Measurements from ENCODE around the gene RIN3. TPM values are rescaled to one million over a fixed set of nuclear protein-coding genes. Genes with fewer than 3 reads are reported as not detected.

RIN3 gene
- total RNA-seq, 3 donors from 2014 or later: 10.7 to 19.7 (median 12.1) TPM

GRCh38 chr14:92466059-92466458 lies 47.5 kb upstream of the RIN3 start:
- intact Hi-C loops (cut with DNase I; ENCODE audit: low total_unique reads): no loop called here
- DNase-seq (ENCODE audit: low spot score in 2 of 2): no peak
- Histone ChIP-seq H3K36me3 (no peaks in the 10 kb centered on the region), H3K9me3 (peaks cover 9 to 12% of the 10 kb centered on the region in 2 donors), H3K27ac (no peak overlapping the region), H3K4me3 (no peak overlapping the region), H3K27me3 (no peaks in the 10 kb centered on the region), H3K4me1 (no peaks in the 10 kb centered on the region)
- TF ChIP-seq POLR2AphosphoS5 (IDR thresholded peaks at IDR 0.05) (no peak), POLR2A (IDR thresholded peaks at IDR 0.05) (no peak), CTCF (IDR thresholded peaks at IDR 0.05) (no peak)

GRCh38 chr14:92469515-92469914 lies 44.1 kb upstream of the RIN3 start:
- H3K9me3 ChIP-seq: peaks cover 9 to 12% of the 10 kb centered on the region in 2 donors
- no peaks in the 10 kb centered on the region for H3K27me3 ChIP-seq
- H3K36me3 ChIP-seq: no peaks in the 10 kb centered on the region
- H3K4me1 ChIP-seq: peaks cover 0 to 9% of the 10 kb centered on the region in 2 donors
- no peak for DNase-seq (ENCODE audit: low spot score in 2 of 2)
- no peak overlapping the region for H3K27ac ChIP-seq
- intact Hi-C loops (cut with DNase I; ENCODE audit: low total_unique reads): no loop called here
- no peak overlapping the region for H3K4me3 ChIP-seq
- TF ChIP-seq CTCF (IDR thresholded peaks at IDR 0.05) (no peak), POLR2AphosphoS5 (IDR thresholded peaks at IDR 0.05) (no peak), POLR2A (IDR thresholded peaks at IDR 0.05) (no peak)

GRCh38 chr14:92470215-92470614 lies 43.4 kb upstream of the RIN3 start:
- no peak for DNase-seq (ENCODE audit: low spot score in 2 of 2)
- TF ChIP-seq POLR2A (IDR thresholded peaks at IDR 0.05) (no peak), POLR2AphosphoS5 (IDR thresholded peaks at IDR 0.05) (no peak)
- Histone ChIP-seq H3K9me3 (peaks cover 9 to 12% of the 10 kb centered on the region in 2 donors), H3K36me3 (no peaks in the 10 kb centered on the region), H3K27ac (no peak overlapping the region), H3K4me1 (peaks cover 0 to 9% of the 10 kb centered on the region in 2 donors), H3K4me3 (no peak overlapping the region), H3K27me3 (no peaks in the 10 kb centered on the region)
- intact Hi-C loops (cut with DNase I; ENCODE audit: low total_unique reads): loop anchor here (1.0 to 10.0 kb wide), 2 partner anchors 23 to 55 kb away; no protein-coding TSS in a partner anchor

GRCh38 chr14:92470811-92471210 lies 42.8 kb upstream of the RIN3 start:
- H3K36me3 ChIP-seq: no peaks in the 10 kb centered on the region
- no peak overlapping the region for H3K4me3 ChIP-seq
- no peaks in the 10 kb centered on the region for H3K27me3 ChIP-seq
- no peak for DNase-seq (ENCODE audit: low spot score in 2 of 2)
- no peak overlapping the region for H3K27ac ChIP-seq
- H3K4me1 ChIP-seq: peaks cover 0 to 9% of the 10 kb centered on the region in 2 donors
- TF ChIP-seq CTCF (IDR thresholded peaks at IDR 0.05) (no peak), POLR2AphosphoS5 (IDR thresholded peaks at IDR 0.05) (no peak), POLR2A (IDR thresholded peaks at IDR 0.05) (no peak)
- intact Hi-C loops (cut with DNase I; ENCODE audit: low total_unique reads): loop anchor here (1.0 to 10.0 kb wide), 2 partner anchors 24 to 54 kb away; no protein-coding TSS in a partner anchor
- H3K9me3 ChIP-seq: peaks cover 9 to 12% of the 10 kb centered on the region in 2 donors

- intact Hi-C loops (cut with DNase I; ENCODE audit: low total_unique reads): loop anchor here (10.0 kb wide), 1 partner anchor 53 kb away; no protein-coding TSS in a partner anchor
- Histone ChIP-seq H3K4me1 (peaks cover 0 to 9% of the 10 kb centered on the region in 2 donors), H3K27ac (no peak overlapping the region), H3K36me3 (no peaks in the 10 kb centered on the region), H3K9me3 (peaks cover 7 to 8% of the 10 kb centered on the region in 2 donors), H3K27me3 (no peaks in the 10 kb centered on the region), H3K4me3 (no peak overlapping the region)
- DNase-seq (ENCODE audit: low spot score in 2 of 2): no peak
- TF ChIP-seq CTCF (IDR thresholded peaks at IDR 0.05): no peak
- no peak for TF ChIP-seq POLR2AphosphoS5 (IDR thresholded peaks at IDR 0.05)
- no peak for TF ChIP-seq POLR2A (IDR thresholded peaks at IDR 0.05)
Measured at GRCh38 chr14:92471919-92472318, 41.7 kb upstream of the RIN3 start.
